Measurements from ENCODE around the gene NR2C1. TPM values are rescaled to one million over a fixed set of nuclear protein-coding genes. Genes with fewer than 3 reads are reported as not detected.

The NR2C1 gene
- polyA plus RNA-seq, 2 donors = 10.1 to 28.7 TPM

- H3K9me3 ChIP-seq (ENCODE audit: control insufficient read depth in 2 of 2, insufficient read depth in 1 of 2, low read depth in 1 of 2, low read length in 1 of 2) = no peaks in the 10 kb centered on the region
- no peaks in the 10 kb centered on the region for H3K27me3 ChIP-seq (ENCODE audit: control insufficient read depth in 1 of 2, insufficient read depth in 2 of 2, low read length in 2 of 2)
- H3K4me1 ChIP-seq (ENCODE audit: control insufficient read depth in 2 of 2, insufficient read depth in 2 of 2, low read length in 1 of 2) = no peaks in the 10 kb centered on the region
- no peaks in the 10 kb centered on the region for H3K36me3 ChIP-seq (ENCODE audit: control insufficient read depth in 2 of 2, insufficient read depth in 2 of 2, low read length in 1 of 2)
- no peak overlapping the region for H3K27ac ChIP-seq (ENCODE audit: low read depth in 2 of 2, low read length in 1 of 2)
- WGBS, 2 donors = 84 to 85% methylated on average over 1 of the region's 1 CpG
- H3K4me3 ChIP-seq (ENCODE audit: low read depth in 1 of 2, low read length in 2 of 2) = no peak overlapping the region
Measured at GRCh38 chr12:95017482-95017881, 55.9 kb downstream of the NR2C1 start.

- Histone ChIP-seq H3K27me3 (ENCODE audit: control insufficient read depth in 1 of 2, insufficient read depth in 2 of 2, low read length in 2 of 2) (no peaks in the 10 kb centered on the region), H3K4me1 (ENCODE audit: control insufficient read depth in 2 of 2, insufficient read depth in 2 of 2, low read length in 1 of 2) (no peaks in the 10 kb centered on the region), H3K36me3 (ENCODE audit: control insufficient read depth in 2 of 2, insufficient read depth in 2 of 2, low read length in 1 of 2) (no peaks in the 10 kb centered on the region), H3K27ac (ENCODE audit: low read depth in 2 of 2, low read length in 1 of 2) (no peak overlapping the region), H3K9me3 (ENCODE audit: control insufficient read depth in 2 of 2, insufficient read depth in 1 of 2, low read depth in 1 of 2, low read length in 1 of 2) (no peaks in the 10 kb centered on the region), H3K4me3 (ENCODE audit: low read depth in 1 of 2, low read length in 2 of 2) (no peak overlapping the region)
- WGBS, 2 donors = 96 to 100% methylated on average over 2 of the region's 2 CpGs
Measured at GRCh38 chr12:95016120-95016519, 57.3 kb downstream of the NR2C1 start.

- Histone ChIP-seq H3K9me3 (ENCODE audit: control insufficient read depth in 2 of 2, insufficient read depth in 1 of 2, low read depth in 1 of 2, low read length in 1 of 2) (no peaks in the 10 kb centered on the region), H3K4me1 (ENCODE audit: control insufficient read depth in 2 of 2, insufficient read depth in 2 of 2, low read length in 1 of 2) (no peaks in the 10 kb centered on the region), H3K27ac (ENCODE audit: low read depth in 2 of 2, low read length in 1 of 2) (no peak overlapping the region), H3K36me3 (ENCODE audit: control insufficient read depth in 2 of 2, insufficient read depth in 2 of 2, low read length in 1 of 2) (no peaks in the 10 kb centered on the region), H3K4me3 (ENCODE audit: low read depth in 1 of 2, low read length in 2 of 2) (no peak overlapping the region), H3K27me3 (ENCODE audit: control insufficient read depth in 1 of 2, insufficient read depth in 2 of 2, low read length in 2 of 2) (no peaks in the 10 kb centered on the region)
Measured at GRCh38 chr12:95014554-95014953, 58.9 kb downstream of the NR2C1 start.

- Histone ChIP-seq H3K36me3 (ENCODE audit: control insufficient read depth in 2 of 2, insufficient read depth in 2 of 2, low read length in 1 of 2) (no peaks in the 10 kb centered on the region), H3K27ac (ENCODE audit: low read depth in 2 of 2, low read length in 1 of 2) (no peak overlapping the region), H3K4me1 (ENCODE audit: control insufficient read depth in 2 of 2, insufficient read depth in 2 of 2, low read length in 1 of 2) (no peaks in the 10 kb centered on the region), H3K9me3 (ENCODE audit: control insufficient read depth in 2 of 2, insufficient read depth in 1 of 2, low read depth in 1 of 2, low read length in 1 of 2) (peaks cover 0 to 2% of the 10 kb centered on the region in 2 donors), H3K27me3 (ENCODE audit: control insufficient read depth in 1 of 2, insufficient read depth in 2 of 2, low read length in 2 of 2) (no peaks in the 10 kb centered on the region), H3K4me3 (ENCODE audit: low read depth in 1 of 2, low read length in 2 of 2) (no peak overlapping the region)
- WGBS, 2 donors = 80 to 87% methylated on average over 4 of the region's 4 CpGs
Measured at GRCh38 chr12:95006206-95006605, 67.2 kb downstream of the NR2C1 start.

- Histone ChIP-seq H3K9me3 (ENCODE audit: control insufficient read depth in 2 of 2, insufficient read depth in 1 of 2, low read depth in 1 of 2, low read length in 1 of 2) (peaks cover 0 to 2% of the 10 kb centered on the region in 2 donors), H3K27me3 (ENCODE audit: control insufficient read depth in 1 of 2, insufficient read depth in 2 of 2, low read length in 2 of 2) (no peaks in the 10 kb centered on the region), H3K4me3 (ENCODE audit: low read depth in 1 of 2, low read length in 2 of 2) (no peak overlapping the region), H3K4me1 (ENCODE audit: control insufficient read depth in 2 of 2, insufficient read depth in 2 of 2, low read length in 1 of 2) (no peaks in the 10 kb centered on the region), H3K27ac (ENCODE audit: low read depth in 2 of 2, low read length in 1 of 2) (no peak overlapping the region), H3K36me3 (ENCODE audit: control insufficient read depth in 2 of 2, insufficient read depth in 2 of 2, low read length in 1 of 2) (no peaks in the 10 kb centered on the region)
- WGBS, 2 donors = 89 to 96% methylated on average over 2 of the region's 2 CpGs
Measured at GRCh38 chr12:95004610-95005009, 68.8 kb downstream of the NR2C1 start.

GRCh38 chr12:95003921-95004272 lies 69.5 kb downstream of the NR2C1 start:
- peak overlapping the region; percentile 52 to 95 for H3K27ac ChIP-seq (ENCODE audit: low read depth in 2 of 2, low read length in 1 of 2)
- H3K4me3 ChIP-seq (ENCODE audit: low read depth in 1 of 2, low read length in 2 of 2) = peak overlapping the region; percentile 84 to 89
- H3K36me3 ChIP-seq (ENCODE audit: control insufficient read depth in 2 of 2, insufficient read depth in 2 of 2, low read length in 1 of 2) = no peaks in the 10 kb centered on the region
- 63 to 64% methylated on average over 15 of the region's 15 CpGs for WGBS, 2 donors
- no peaks in the 10 kb centered on the region for H3K4me1 ChIP-seq (ENCODE audit: control insufficient read depth in 2 of 2, insufficient read depth in 2 of 2, low read length in 1 of 2)
- H3K27me3 ChIP-seq (ENCODE audit: control insufficient read depth in 1 of 2, insufficient read depth in 2 of 2, low read length in 2 of 2) = no peaks in the 10 kb centered on the region
- peaks cover 0 to 2% of the 10 kb centered on the region in 2 donors for H3K9me3 ChIP-seq (ENCODE audit: control insufficient read depth in 2 of 2, insufficient read depth in 1 of 2, low read depth in 1 of 2, low read length in 1 of 2)

- Histone ChIP-seq H3K4me3 (ENCODE audit: low read depth in 1 of 2, low read length in 2 of 2) (peak within 1 kb of the TSS; percentile 84 to 89), H3K4me1 (ENCODE audit: control insufficient read depth in 2 of 2, insufficient read depth in 2 of 2, low read length in 1 of 2) (no peaks in the 10 kb centered on the region), H3K27ac (ENCODE audit: low read depth in 2 of 2, low read length in 1 of 2) (peak within 1 kb of the TSS; percentile 78 to 95), H3K27me3 (ENCODE audit: control insufficient read depth in 1 of 2, insufficient read depth in 2 of 2, low read length in 2 of 2) (no peaks in the 10 kb centered on the region), H3K9me3 (ENCODE audit: control insufficient read depth in 2 of 2, insufficient read depth in 1 of 2, low read depth in 1 of 2, low read length in 1 of 2) (no peaks in the 10 kb centered on the region), H3K36me3 (ENCODE audit: control insufficient read depth in 2 of 2, insufficient read depth in 2 of 2, low read length in 1 of 2) (no peaks in the 10 kb centered on the region)
- 0% methylated on average over 34 of the region's 34 CpGs for WGBS, 2 donors
Measured at GRCh38 chr12:95003213-95003920, 70.1 kb downstream of the NR2C1 start, which contains the start of gene NDUFA12. Gene NDUFA12, minus strand, starts transcription at chr12:95003697. Its CDS starts 17 bp downstream, at chr12:95003680.

GRCh38 chr12:95002754-95003153 lies 70.7 kb downstream of the NR2C1 start:
- Histone ChIP-seq H3K36me3 (ENCODE audit: control insufficient read depth in 2 of 2, insufficient read depth in 2 of 2, low read length in 1 of 2) (no peaks in the 10 kb centered on the region), H3K4me1 (ENCODE audit: control insufficient read depth in 2 of 2, insufficient read depth in 2 of 2, low read length in 1 of 2) (no peaks in the 10 kb centered on the region), H3K27ac (ENCODE audit: low read depth in 2 of 2, low read length in 1 of 2) (peak overlapping the region; percentile 78 to 95), H3K9me3 (ENCODE audit: control insufficient read depth in 2 of 2, insufficient read depth in 1 of 2, low read depth in 1 of 2, low read length in 1 of 2) (no peaks in the 10 kb centered on the region), H3K4me3 (ENCODE audit: low read depth in 1 of 2, low read length in 2 of 2) (peak overlapping the region; percentile 84 to 89), H3K27me3 (ENCODE audit: control insufficient read depth in 1 of 2, insufficient read depth in 2 of 2, low read length in 2 of 2) (no peaks in the 10 kb centered on the region)
- whole genome bisulfite sequencing, 2 donors = 18 to 19% methylated on average over 3 of the region's 3 CpGs

- no peak overlapping the region for H3K27ac ChIP-seq (ENCODE audit: low read depth in 2 of 2, low read length in 1 of 2)
- H3K27me3 ChIP-seq (ENCODE audit: control insufficient read depth in 1 of 2, insufficient read depth in 2 of 2, low read length in 2 of 2) = no peaks in the 10 kb centered on the region
- H3K4me3 ChIP-seq (ENCODE audit: low read depth in 1 of 2, low read length in 2 of 2) = no peak overlapping the region
- H3K36me3 ChIP-seq (ENCODE audit: control insufficient read depth in 2 of 2, insufficient read depth in 2 of 2, low read length in 1 of 2) = no peaks in the 10 kb centered on the region
- no peaks in the 10 kb centered on the region for H3K9me3 ChIP-seq (ENCODE audit: control insufficient read depth in 2 of 2, insufficient read depth in 1 of 2, low read depth in 1 of 2, low read length in 1 of 2)
- 69 to 75% methylated on average over 4 of the region's 4 CpGs for WGBS, 2 donors
- H3K4me1 ChIP-seq (ENCODE audit: control insufficient read depth in 2 of 2, insufficient read depth in 2 of 2, low read length in 1 of 2) = no peaks in the 10 kb centered on the region
Measured at GRCh38 chr12:94998326-94998725, 75.1 kb downstream of the NR2C1 start.

GRCh38 chr12:94997726-94998125 lies 75.7 kb downstream of the NR2C1 start:
- Histone ChIP-seq H3K4me1 (ENCODE audit: control insufficient read depth in 2 of 2, insufficient read depth in 2 of 2, low read length in 1 of 2) (no peaks in the 10 kb centered on the region), H3K27ac (ENCODE audit: low read depth in 2 of 2, low read length in 1 of 2) (no peak overlapping the region), H3K27me3 (ENCODE audit: control insufficient read depth in 1 of 2, insufficient read depth in 2 of 2, low read length in 2 of 2) (no peaks in the 10 kb centered on the region), H3K9me3 (ENCODE audit: control insufficient read depth in 2 of 2, insufficient read depth in 1 of 2, low read depth in 1 of 2, low read length in 1 of 2) (no peaks in the 10 kb centered on the region), H3K36me3 (ENCODE audit: control insufficient read depth in 2 of 2, insufficient read depth in 2 of 2, low read length in 1 of 2) (peaks cover 0 to 3% of the 10 kb centered on the region in 2 donors), H3K4me3 (ENCODE audit: low read depth in 1 of 2, low read length in 2 of 2) (no peak overlapping the region)

All from esophagus (tissue), 2 donors.